Progenitor cell of endocrine pancreas (in vitro differentiated cells): Measurements from ENCODE around the gene NPEPL1. TPM values are rescaled to one million over a fixed set of nuclear protein-coding genes. Genes with fewer than 3 reads are reported as not detected.

Experiments
- DNase-seq: peaks from one replicate; pipeline ENCODE4 v3.0.0; 2021; ENCODE audit warnings: low spot score; ENCODE audit not compliant: unreplicated experiment
- H3K27ac Mint-ChIP-seq: 2 replicates; pipeline ENCODE4 v1.8.0; 2021; ENCODE audit warnings: mild to moderate bottlenecking, moderate library complexity, mixed read lengths
- H3K27me3 Mint-ChIP-seq: 2 replicates; pipeline ENCODE4 v1.8.0; 2021; ENCODE audit warnings: mixed read lengths
- H3K36me3 Mint-ChIP-seq: 2 replicates; pipeline ENCODE4 v1.8.0; 2022; ENCODE audit warnings: mixed read lengths; ENCODE audit not compliant: insufficient read depth
- H3K4me1 Mint-ChIP-seq: 2 replicates; pipeline ENCODE4 v1.8.0; 2021; ENCODE audit warnings: low read depth, mixed read lengths
- H3K4me3 Mint-ChIP-seq: 2 replicates; pipeline ENCODE4 v1.8.0; 2021; ENCODE audit warnings: low read depth, mild to moderate bottlenecking, moderate library complexity, mixed read lengths
- H3K9me3 Mint-ChIP-seq: 2 replicates; pipeline ENCODE4 v1.8.0; 2021; ENCODE audit warnings: low read depth, mixed read lengths
- CTCF ChIP-seq: fragments of 200-600 bp; sonication (generic); IDR thresholded peaks from one replicate; pipeline ENCODE4 v1.5.0; 2021; ENCODE audit warnings: antibody characterized with exemption, mild to moderate bottlenecking; ENCODE audit not compliant: unreplicated experiment
- total RNA-seq: library from RNA; stranded (reverse); gene quantifications from 2 replicates; pipeline ENCODE4 v1.2.1, GENCODE V29; 2021

The NPEPL1 gene
- total RNA-seq, 1 donor from 2014 or later = 55.4 TPM

GRCh38 chr20:58713801-58714339, 21.3 kb downstream of the NPEPL1 start:
- Mint-ChIP-seq H3K4me3 (no peak overlapping the region), H3K27ac (no peak overlapping the region), H3K27me3 (no peaks in the 10 kb centered on the region), H3K4me1 (peaks cover 1% of the 10 kb centered on the region), H3K36me3 (peaks cover under 1% of the 10 kb centered on the region), H3K9me3 (no peaks in the 10 kb centered on the region)
- no peak for DNase-seq
- no peak for TF ChIP-seq CTCF

GRCh38 chr20:58714340-58714922, 21.8 kb downstream of the NPEPL1 start:
- Mint-ChIP-seq H3K27ac (no peak overlapping the region), H3K36me3 (no peaks in the 10 kb centered on the region), H3K4me3 (no peak overlapping the region), H3K4me1 (peaks cover 1% of the 10 kb centered on the region), H3K9me3 (no peaks in the 10 kb centered on the region), H3K27me3 (no peaks in the 10 kb centered on the region)
- no peak for TF ChIP-seq CTCF
- no peak for DNase-seq

- DNase-seq = no peak
- TF ChIP-seq CTCF = no peak
- peaks cover 1% of the 10 kb centered on the region for H3K4me1 Mint-ChIP-seq
- H3K9me3 Mint-ChIP-seq = no peaks in the 10 kb centered on the region
- no peak overlapping the region for H3K4me3 Mint-ChIP-seq
- H3K27ac Mint-ChIP-seq = no peak overlapping the region
- no peaks in the 10 kb centered on the region for H3K27me3 Mint-ChIP-seq
- no peaks in the 10 kb centered on the region for H3K36me3 Mint-ChIP-seq
Observed at GRCh38 chr20:58714923-58715351, 22.3 kb downstream of the NPEPL1 start.

GRCh38 chr20:58715391-58715800, 22.8 kb downstream of the NPEPL1 start:
- TF ChIP-seq CTCF = no peak
- Mint-ChIP-seq H3K9me3 (no peaks in the 10 kb centered on the region), H3K27ac (no peak overlapping the region), H3K27me3 (no peaks in the 10 kb centered on the region), H3K4me1 (peaks cover 1% of the 10 kb centered on the region), H3K4me3 (no peak overlapping the region), H3K36me3 (no peaks in the 10 kb centered on the region)
- DNase-seq = no peak

GRCh38 chr20:58715801-58716475, 23.3 kb downstream of the NPEPL1 start:
- H3K9me3 Mint-ChIP-seq = no peaks in the 10 kb centered on the region
- H3K4me3 Mint-ChIP-seq = no peak overlapping the region
- peaks cover 2% of the 10 kb centered on the region for H3K27me3 Mint-ChIP-seq
- no peaks in the 10 kb centered on the region for H3K36me3 Mint-ChIP-seq
- no peak overlapping the region for H3K27ac Mint-ChIP-seq
- H3K4me1 Mint-ChIP-seq = peaks cover 1% of the 10 kb centered on the region
- TF ChIP-seq CTCF = no peak
- no peak for DNase-seq
